Measurements from ENCODE around the gene TXNL4B. TPM values are rescaled to one million over a fixed set of nuclear protein-coding genes. Genes with fewer than 3 reads are reported as not detected.
A peak's percentile ranks its signal among the peaks of the same experiment; 100 is the strongest.

Gene TXNL4B
- total RNA-seq, 1 donor from 2014 or later: 11.8 TPM

- Mint-ChIP-seq H3K9me3 (no peaks in the 10 kb centered on the region), H3K36me3 (ENCODE audit: low read depth) (peaks cover 23% of the 10 kb centered on the region), H3K27me3 (ENCODE audit: low read depth) (no peaks in the 10 kb centered on the region), H3K27ac (ENCODE audit: unreplicated experiment) (no peak overlapping the region), H3K4me1 (no peaks in the 10 kb centered on the region), H3K4me3 (no peak overlapping the region)
- no peak for DNase-seq (ENCODE audit: low read depth, low spot score)
- TF ChIP-seq CTCF (conservative IDR thresholded peaks at IDR 0.05): no peak
Measured at GRCh38 chr16:72101195-72101594, 7.8 kb upstream of the TXNL4B start.

GRCh38 chr16:72099377-72099818, 6.0 kb upstream of the TXNL4B start:
- peaks cover 8% of the 10 kb centered on the region for H3K4me1 Mint-ChIP-seq
- no peaks in the 10 kb centered on the region for H3K9me3 Mint-ChIP-seq
- DNase-seq (ENCODE audit: low read depth, low spot score): peak; percentile 50
- peaks cover 16% of the 10 kb centered on the region for H3K36me3 Mint-ChIP-seq (ENCODE audit: low read depth)
- TF ChIP-seq CTCF (conservative IDR thresholded peaks at IDR 0.05): peak; percentile 62
- H3K27ac Mint-ChIP-seq (ENCODE audit: unreplicated experiment): no peak overlapping the region
- peak overlapping the region; percentile 61 for H3K4me3 Mint-ChIP-seq
- no peaks in the 10 kb centered on the region for H3K27me3 Mint-ChIP-seq (ENCODE audit: low read depth)

- no peak for DNase-seq (ENCODE audit: low read depth, low spot score)
- no peaks in the 10 kb centered on the region for H3K9me3 Mint-ChIP-seq
- TF ChIP-seq CTCF (conservative IDR thresholded peaks at IDR 0.05): no peak
- no peaks in the 10 kb centered on the region for H3K27me3 Mint-ChIP-seq (ENCODE audit: low read depth)
- peaks cover 16% of the 10 kb centered on the region for H3K36me3 Mint-ChIP-seq (ENCODE audit: low read depth)
- H3K4me3 Mint-ChIP-seq: peak overlapping the region; percentile 61
- H3K4me1 Mint-ChIP-seq: peaks cover 8% of the 10 kb centered on the region
- H3K27ac Mint-ChIP-seq (ENCODE audit: unreplicated experiment): no peak overlapping the region
Measured at GRCh38 chr16:72098936-72099335, 5.5 kb upstream of the TXNL4B start.

GRCh38 chr16:72094266-72094610, 818 bp upstream of the TXNL4B start:
- peaks cover 37% of the 10 kb centered on the region for H3K4me1 Mint-ChIP-seq
- no peaks in the 10 kb centered on the region for H3K27me3 Mint-ChIP-seq (ENCODE audit: low read depth)
- peak overlapping the region; percentile 60 for H3K27ac Mint-ChIP-seq (ENCODE audit: unreplicated experiment)
- DNase-seq (ENCODE audit: low read depth, low spot score): no peak
- H3K4me3 Mint-ChIP-seq: peak overlapping the region; percentile 96
- H3K9me3 Mint-ChIP-seq: no peaks in the 10 kb centered on the region
- no peak for TF ChIP-seq CTCF (conservative IDR thresholded peaks at IDR 0.05)
- peaks cover 6% of the 10 kb centered on the region for H3K36me3 Mint-ChIP-seq (ENCODE audit: low read depth)

GRCh38 chr16:72092832-72093447, 480 bp downstream of the TXNL4B start:
- DNase-seq (ENCODE audit: low read depth, low spot score): no peak
- no peaks in the 10 kb centered on the region for H3K36me3 Mint-ChIP-seq (ENCODE audit: low read depth)

More at GRCh38 chr16:72092832-72093447, 480 bp downstream of the TXNL4B start:
- no peaks in the 10 kb centered on the region for H3K27me3 Mint-ChIP-seq (ENCODE audit: low read depth)
- no peaks in the 10 kb centered on the region for H3K9me3 Mint-ChIP-seq
- peak overlapping the region; percentile 92 for H3K27ac Mint-ChIP-seq (ENCODE audit: unreplicated experiment)
- peaks cover 37% of the 10 kb centered on the region for H3K4me1 Mint-ChIP-seq
- H3K4me3 Mint-ChIP-seq: peak overlapping the region; percentile 96
- TF ChIP-seq CTCF (conservative IDR thresholded peaks at IDR 0.05): no peak
